GM19468 (cell line): ENCODE results near the gene DRC3.
"Not testable (repeated sequence)": the region's sequence is repeated elsewhere in the genome, so short reads cannot be mapped to it uniquely, and the experiment has no call there.

ENCODE experiments used
- ATAC-seq: cut with Tn5 transposase; IDR thresholded peaks from one replicate; pipeline ENCODE4 v1.9.1; 2021; ENCODE audit warnings: mild to moderate bottlenecking, moderate library complexity, moderate number of reproducible peaks; ENCODE audit not compliant: unreplicated experiment; ENCODE audit errors: extremely low read depth

The DRC3 gene

DNA sequence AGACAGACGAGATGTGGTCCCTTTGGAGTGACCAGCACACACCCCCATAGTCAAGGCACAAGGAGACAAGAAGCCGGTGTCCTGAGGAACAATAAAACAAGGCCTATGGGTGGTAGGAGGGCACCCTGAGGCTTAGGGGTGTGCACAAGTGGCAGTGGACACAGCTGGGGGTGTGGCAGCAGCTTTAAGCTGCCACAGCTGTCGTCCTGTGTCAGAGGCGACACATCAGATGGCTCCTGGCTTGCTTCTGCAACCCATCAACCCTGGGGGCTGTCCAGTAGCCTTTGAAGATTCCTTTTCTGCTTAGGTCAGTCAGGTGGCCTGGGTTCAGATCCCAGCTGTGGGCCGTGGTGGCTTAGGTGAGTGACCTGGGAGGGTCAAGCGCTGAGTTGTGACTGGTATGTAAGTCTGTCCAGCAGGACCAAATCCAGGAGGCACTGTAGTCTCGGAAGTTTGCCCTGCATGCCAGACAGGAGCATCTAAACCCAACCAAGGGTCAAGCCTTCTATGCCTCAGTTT, 15.8 kb downstream of the DRC3 start:
- ATAC-seq: no peak

DNA sequence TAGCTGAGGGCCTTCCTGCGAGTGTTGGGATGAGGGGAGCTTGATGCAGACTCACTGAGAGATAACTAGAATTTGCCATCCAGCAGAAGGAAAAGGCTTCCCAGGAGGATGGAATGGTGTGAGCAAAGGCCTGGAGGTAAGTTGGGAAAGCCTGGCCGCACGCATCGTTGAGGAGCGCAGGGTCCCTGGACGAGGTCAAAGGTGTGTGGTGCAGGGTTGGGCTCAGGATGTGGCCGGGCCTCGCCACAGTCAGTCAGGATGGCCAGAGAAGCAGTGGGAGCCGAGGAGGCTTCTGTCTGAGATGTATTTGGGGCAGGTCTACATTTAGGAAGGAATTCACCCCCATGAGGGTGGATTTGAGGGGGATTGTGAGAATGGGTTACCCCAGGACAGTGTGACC, 16.4 kb downstream of the DRC3 start:
- no peak for ATAC-seq

DNA sequence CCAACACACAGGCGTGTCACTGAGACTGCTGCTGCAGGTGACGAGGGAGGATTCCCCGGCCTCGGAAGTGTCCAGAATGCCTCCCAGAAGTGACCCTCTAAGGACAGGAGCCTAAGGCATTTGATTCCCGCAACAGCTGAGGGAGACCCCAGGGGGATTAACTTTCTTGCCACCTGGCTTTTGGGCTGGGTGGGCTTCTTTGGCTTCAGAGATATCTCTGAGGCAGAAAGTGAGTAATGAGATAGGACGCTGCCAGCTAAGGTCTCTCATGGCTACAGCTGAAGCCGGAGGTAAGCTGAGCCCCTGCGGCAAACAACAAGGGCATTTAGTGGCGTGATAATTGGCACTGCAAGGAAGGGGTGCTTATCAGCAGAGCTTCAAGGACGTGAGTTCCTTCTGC, 17.0 kb downstream of the DRC3 start:
- ATAC-seq: no peak

DNA sequence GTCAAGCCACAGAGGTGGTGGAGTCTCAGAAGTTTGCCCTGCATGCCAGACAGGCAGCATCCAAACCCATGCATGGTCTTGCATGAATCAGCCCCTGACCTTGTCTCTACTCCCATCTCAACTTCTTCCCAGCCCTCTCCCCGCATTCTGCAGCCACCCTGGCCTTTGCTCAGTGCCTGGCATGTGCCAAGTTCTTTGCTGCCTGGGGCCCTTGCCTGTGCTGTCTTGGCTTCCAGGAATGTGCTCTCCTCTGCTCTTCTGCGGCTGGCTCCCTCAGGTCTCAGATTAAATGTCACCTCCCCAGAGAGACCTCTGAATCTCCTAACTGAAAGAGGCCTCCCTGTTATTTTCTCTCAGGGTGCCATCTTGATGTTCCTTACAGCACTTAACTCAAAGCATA, 17.6 kb downstream of the DRC3 start:
- no peak for ATAC-seq

DNA sequence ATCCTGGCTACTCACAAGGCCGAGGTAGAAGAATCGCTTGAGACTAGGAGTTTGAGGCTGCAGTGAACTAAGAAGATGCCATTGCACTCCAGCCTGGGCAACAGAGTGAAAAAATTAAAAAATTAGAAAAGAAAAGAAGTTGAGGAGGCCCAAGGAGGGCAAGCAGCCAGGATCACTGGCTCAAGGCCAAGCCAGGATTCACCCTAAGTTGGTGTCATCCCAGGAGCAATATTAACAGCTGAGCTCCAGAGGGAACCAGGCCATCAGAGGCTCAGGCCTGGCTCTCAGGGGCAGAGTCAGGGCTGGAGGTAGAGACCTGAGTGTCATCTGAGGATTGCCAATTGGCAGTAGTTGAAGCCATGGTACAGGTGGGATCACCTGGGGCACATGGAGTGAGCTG, 20.7 kb downstream of the DRC3 start:
- no peak for ATAC-seq

DNA sequence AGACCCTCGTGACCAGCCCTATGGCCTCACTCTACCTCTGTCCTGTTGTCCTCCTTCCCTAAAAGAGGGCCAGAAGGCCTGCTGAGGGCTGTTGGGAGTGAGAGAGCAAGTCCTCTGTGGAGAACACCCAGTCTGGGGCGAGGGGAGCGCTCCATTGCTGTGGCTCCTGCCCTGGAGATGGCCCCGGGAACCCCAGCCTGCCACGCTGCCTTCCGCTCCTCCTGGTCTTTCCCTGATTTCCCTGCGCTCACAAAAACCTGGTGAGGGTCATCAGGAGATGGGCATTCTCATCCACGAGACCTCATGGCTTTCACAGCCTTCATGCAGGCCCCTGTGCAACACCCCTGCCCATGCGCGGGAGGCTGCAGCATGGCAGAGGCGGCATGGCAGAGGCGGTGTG, 21.2 kb downstream of the DRC3 start:
- ATAC-seq: no peak

DNA sequence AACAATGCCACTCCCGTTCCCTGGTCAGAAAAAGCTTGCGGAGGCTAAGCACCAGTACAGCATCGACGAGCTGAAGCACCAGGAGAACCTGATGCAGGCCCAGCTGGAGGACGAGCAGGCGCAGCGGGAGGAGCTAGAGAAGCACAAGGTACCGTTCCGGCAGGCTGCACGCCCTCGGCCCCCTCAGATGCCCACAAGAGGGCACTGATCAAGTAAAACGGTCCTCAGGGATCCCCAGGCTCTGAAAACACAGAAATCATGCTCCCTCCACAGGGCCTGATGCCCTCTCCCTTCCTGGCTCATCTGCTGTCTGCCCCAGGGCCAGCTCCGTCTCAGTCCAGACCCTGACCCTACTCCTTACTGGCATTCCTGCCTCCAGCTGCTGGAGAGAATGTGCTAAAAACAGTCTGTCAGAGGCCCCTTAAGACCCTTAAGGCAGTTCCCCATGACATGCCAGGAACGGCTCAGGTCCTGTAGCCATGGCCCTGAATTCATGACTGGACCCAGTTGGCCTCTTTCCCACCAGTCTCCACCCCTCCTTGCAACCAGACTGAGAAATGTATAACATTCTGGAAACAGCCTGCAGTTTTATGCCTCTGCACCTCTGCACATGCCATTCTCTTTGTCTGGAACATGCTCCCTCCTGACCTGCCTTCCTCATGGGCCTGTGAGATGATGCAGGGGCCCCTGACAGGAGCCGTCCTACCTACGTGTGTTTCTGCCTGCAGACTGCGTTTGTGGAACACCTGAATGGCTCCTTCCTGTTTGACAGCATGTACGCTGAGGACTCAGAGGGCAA, 21.8 kb downstream of the DRC3 start:
- no peak for ATAC-seq

DNA sequence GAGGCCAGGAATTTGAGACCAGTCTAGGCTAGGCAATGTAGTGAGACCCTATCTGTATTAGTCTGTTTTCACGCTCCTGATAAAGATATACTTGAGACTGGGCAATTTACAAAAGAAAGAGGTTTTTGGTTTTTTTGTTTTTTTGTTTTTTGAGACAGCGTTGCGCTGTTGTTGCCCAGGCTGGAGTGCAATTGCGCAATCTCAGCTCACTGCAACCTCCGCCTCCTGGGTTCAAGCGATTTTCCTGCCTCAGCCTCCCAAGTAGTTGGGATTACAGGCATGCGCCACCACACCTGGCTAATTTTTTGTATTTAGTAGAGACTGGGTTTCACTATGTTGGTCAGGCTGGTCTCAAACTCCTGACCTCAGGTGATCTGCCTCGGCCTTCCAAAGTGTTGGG, 23.2 kb downstream of the DRC3 start:
- ATAC-seq: not testable (repeated sequence)

DNA sequence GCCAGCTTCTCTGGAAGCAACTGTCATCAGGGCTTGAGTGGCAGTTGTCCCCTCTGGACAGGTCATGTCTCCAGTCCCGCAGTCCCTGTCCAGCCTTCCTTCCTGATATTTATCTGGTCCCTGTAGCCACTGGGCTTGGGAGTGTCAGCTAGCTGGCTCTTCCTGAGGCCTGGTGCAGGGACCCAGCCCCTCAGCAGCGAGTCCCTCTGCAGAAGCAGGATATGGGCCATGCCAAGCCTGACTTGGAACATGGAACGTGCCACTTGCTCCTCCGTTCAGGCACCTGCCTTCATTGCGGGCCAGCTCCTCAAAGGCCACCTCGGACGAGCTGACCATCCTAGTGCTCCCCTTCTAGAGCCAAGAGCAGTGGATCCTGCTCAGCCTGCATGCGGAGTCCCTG, 26.3 kb downstream of the DRC3 start:
- no peak for ATAC-seq

DNA sequence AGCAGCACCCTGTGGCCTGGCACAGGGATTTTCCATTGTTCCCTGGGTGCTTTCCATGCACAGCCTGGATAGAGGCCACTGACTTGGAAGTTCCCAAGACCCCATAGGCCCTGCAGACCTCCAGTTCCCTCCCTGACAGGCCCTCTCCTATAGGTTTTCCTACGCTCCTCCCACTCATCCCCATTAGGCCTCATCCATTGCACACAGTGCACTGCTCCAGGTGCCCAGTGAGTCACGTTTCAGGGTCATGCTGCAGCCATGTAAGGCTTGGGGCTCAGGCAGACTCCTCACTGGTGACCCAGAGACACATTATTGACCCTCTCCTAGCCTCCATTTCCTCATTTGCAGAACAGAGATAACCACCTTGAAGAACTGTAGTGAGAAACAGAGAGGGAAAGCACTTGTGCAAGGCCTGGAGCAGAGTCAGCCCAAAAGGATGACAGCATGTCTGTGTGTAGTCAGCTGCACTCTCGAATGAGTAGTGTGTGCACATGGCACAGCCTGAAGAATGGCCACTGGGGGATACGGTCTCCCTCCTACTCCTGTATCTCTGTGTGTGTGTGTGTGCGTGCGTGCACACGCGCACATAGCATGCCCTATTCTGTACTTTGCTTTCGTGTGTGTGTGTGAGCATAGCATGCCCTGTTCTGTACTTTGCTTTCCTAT, 26.8 kb downstream of the DRC3 start:
- ATAC-seq: no peak

DNA sequence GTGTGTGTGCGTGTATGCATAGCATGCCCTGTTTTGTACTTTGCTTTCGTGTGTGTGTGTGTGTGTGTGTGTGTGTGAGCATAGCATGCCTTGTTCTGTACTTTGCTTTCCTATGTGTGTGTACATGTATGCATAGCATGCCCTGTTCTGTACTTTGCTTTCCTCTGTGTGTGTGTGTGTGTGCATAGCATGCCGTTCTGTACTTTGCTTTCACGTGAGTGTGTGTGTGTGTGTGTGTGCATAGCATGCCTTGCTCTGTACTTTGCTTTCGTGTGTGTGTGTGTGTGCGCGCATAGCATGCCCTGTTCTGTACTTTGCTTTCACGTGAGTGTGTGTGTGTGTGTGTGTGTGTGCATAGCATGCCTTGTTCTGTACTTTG, 27.4 kb downstream of the DRC3 start:
- no peak for ATAC-seq

DNA sequence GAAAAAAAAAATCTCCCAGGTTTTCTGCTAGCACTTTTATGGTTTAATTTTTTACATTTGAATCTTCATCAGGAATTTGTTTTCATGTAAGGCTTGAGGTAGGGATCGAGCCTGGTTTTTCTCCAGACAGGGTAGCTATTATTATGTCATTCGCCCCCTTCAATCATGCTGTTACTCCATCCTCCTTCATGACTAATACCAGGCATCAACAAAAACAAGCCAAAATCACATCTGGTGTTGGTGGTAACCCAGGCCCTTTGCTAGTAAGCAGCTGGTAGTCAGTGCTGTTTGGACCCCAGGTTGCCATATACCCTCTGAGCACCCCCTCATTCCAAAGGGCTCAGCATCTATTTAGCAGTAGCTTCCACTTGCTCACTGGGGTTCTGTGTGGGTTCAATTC, 29.5 kb downstream of the DRC3 start:
- no peak for ATAC-seq

DNA sequence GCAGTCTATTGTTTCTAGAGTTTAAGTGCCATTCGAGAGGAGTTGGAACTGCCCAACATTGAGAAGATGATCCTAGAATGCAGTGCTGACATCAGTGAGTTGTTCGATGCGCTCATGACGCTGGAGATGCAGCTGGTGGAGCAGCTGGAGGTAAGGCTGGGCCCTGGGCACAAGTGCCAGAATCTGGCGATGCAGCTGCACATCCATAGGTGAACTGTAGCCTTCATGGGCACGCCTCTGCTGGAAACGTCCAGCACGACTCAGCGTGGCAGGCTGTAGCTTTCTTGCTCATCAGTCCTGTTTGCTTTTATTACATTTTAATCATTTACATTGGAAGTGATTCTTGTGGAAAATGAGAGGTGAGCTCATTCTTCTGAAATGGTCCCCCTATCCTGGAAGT, 31.7 kb downstream of the DRC3 start:
- no peak for ATAC-seq

DNA sequence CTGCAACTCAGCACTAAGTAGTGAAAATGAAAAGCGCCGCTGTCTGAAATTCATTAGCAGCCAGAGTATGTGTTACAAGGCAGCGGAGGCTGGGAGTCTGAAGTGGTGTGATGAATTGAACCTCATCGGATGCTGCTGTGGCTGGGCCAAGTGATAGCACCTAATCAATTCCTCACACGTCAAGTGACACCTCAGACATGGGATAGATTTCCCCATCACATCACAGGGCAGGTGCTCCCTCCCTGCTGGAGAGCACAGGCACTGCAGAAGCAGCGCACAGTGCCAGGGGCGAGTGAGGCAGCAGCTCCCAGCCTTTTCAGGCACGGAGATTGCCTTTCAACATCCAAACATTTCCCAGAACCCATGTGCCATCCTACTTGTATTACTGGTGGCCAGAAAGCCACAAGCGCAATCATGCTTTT, 32.2 kb downstream of the DRC3 start:
- no peak for ATAC-seq

DNA sequence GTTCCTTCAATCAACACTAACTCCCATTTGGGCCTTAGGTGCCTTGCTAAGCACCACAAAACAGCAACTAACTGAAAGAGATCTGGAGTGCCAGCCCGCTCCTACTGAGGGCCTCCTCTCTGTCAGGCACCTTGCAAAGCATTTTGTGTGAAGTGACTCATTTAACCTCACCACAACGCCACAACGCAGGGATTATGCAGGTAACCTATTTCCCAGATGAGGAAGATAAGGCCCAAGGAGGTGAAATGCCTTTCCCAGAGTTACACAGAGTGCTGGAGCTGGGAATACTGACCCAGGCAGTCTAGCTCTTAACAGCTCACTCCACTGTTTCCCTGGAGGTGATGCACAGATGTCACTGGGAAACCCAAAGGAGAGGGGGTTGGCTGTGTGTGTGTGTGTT, 32.8 kb downstream of the DRC3 start:
- no peak for ATAC-seq

DNA sequence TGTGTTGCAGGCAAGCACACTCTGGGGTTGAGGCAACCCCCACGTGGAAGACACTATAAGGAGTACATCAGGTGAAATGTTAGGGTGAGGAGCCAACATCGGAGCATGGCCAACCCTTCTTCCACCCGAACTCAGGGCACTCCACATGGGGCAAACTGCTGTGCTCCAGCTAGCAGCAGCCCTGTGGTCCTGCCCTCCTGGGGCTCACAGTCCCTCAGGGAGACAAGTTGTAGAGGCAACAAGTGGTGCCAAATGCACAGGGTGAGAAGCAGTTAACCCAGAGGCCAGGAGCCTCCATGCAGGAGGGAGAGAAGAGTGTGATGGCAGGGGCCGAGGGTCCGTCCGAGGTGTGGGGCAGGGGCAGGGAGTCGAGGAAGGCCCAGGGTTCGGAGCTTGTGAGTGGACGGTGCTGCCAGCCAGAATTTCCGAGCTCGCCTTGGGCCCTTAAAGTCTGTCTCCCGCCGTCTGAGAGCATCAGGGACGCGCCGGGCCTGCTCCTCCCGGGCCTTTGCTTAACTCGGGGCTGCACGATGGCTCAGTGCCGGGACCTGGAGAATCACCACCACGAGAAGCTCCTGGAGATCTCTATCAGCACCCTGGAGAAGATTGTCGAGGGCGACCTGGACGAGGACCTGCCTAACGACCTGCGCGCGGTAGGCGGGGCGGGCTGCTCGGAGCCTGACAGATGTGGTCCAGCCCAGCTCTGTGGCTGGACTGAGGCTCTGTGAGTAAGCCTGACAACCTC, 34.0 kb downstream of the DRC3 start:
- ATAC-seq: no peak

DNA sequence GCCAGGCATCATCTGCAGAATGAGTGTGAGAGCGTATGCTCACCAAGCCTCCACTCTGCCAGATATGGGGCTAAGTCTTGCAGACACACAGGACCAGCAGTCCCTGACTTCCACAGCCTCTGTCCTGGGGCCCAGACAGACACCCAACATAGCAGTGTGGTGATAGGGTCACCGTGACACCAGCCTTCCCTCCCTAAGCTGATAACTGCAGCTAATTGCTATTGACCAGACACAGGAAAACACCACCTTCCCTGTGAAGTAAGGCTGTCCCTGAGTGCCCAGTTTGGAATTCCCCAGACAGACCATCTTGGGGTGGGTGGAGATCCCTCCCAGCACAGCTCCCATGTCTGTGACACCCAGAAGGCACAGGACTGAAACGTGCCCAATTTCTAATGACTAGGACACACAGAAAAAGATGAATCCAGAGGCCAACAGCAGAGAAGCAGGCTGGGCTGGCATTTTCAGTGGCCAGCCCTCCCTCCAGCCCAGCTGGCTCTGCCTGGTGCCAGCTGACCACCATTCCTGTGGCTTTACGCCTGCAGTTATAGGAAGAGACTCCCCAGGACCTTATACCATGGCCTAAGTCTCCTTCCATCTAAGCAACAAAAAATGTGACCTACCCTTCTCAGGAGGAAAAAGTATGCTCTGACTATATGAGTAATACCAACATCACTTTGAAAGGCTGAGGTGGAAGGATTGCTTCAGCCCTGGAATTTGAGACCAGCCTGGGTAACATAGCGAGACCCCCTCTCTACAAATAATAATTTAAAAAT, 36.0 kb downstream of the DRC3 start:
- no peak for ATAC-seq

DNA sequence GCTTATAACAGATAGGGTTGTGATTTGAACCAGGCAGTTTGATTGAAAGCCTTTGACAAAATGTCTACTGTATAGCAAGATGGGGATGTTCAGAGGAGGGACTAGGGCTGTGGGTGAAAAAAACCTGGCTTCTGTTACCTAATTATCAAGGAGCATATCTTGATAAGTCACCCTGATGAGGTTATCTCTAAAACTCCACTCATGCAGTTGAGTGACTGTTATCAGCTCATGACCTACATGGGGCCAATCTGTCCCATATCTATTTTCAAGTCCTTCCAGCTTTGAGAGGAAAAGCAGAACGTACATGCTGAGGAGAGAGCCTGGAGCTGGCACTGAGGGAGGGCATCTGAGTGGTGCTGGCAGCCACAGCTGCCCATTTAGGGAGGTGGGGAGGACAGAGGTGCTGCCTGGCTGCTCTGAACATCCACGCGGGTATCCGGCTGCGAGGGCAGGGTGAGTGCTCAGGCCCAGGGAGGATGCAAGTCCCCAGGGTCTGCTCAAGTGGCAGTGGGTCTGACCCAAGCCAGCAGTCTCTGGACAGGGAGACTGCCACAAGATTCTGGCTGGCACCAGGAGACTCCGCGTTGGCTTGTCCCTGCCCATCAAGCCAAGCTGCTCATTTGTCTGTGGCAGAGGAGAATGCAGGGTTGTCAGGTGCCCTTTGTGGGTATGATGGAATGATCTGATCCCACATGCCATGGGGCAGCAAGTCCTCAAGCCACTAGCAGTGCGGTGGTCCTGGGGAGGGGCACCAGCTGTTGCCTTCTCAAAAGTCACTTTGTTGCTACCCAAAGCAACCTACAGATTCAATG, 37.2 kb downstream of the DRC3 start:
- no peak for ATAC-seq

DNA sequence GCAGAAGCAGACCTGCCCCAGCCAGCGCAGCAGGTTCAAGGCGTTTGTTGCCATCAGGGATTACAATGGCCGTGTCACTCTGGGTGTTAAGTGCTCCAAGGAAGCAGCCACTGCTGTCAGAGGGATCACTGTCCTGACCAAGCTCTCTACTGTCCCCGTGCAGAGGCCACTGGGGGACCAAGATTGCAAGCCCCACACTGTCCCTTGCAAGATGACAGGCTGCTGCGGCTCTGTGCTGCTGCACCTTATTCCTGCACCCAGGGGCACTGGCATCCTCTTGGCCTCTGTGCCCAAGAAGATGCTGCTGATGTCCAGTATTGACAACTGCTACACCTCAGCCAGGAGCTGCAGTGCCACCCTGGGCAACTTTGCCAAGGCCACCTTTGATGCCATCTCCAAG, 38.6 kb downstream of the DRC3 start:
- no peak for ATAC-seq

DNA sequence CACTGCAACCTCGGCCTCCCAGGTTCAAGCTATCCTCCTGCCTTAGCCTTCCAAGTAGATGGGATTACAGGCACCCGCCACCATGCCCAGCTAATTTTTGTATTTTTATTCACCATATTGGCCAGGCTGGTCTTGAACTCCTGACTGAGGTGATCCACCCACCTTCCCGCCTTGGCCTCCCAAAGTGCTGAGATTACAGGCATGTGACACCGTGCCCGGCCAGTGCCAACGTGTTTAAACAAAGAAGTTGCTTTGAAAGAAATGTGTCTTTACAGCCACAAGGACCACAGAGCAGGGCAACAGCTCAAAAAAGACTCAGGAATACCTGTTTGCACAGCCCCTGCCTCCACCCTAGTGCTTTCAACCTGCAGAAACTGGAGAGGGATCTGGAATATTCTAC, 41.3 kb downstream of the DRC3 start:
- no peak for ATAC-seq
